ENCODE data around the gene HDAC1.
A peak's percentile ranks its signal among the peaks of the same experiment; 100 is the strongest.

Gene HDAC1

DNA sequence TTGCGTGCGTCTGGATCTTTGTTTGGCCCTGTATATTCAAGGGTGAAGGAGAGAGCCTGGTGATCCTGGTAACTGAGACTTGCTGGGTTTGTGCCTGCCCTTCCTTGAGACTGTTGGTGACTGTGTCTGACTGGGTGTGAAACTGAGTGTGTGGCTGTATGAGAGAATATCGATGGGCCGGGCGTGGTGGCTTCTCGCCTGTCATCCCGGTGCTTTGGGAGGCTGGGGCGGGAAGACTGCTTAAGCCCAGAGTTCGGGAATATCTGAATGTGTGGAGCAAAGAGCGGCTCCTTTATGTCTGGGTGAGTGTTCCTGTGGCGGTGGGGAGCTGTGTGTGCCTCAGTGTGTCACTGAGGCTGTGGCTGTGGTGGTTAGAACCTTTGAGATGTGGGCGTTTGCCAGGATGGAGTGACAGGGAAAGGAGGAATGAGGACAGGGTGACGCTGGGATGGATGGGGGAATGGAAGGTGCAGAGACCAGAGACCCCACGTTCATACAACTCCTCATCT is 46.8 kb downstream of the HDAC1 start:
- Histone ChIP-seq H3K4me2 (ENCODE audit: low read depth, low read length, poor library complexity, severe bottlenecking) (no peak overlapping the region), H3K4me3 (ENCODE audit: insufficient read depth, low read length, poor library complexity, severe bottlenecking) (no peak overlapping the region), H3K79me2 (ENCODE audit: insufficient read depth, low read length) (peaks cover 10% of the 10 kb centered on the region; the same call in 1 of the 2 replicates), H3K27ac (ENCODE audit: low read depth, low read length) (no peak overlapping the region), H3K9me2 (replicated peaks; ENCODE audit: insufficient read depth, low read length) (no peaks in the 10 kb centered on the region), H4K20me1 (ENCODE audit: low read depth, low read length) (no peaks in the 10 kb centered on the region), H3K36me3 (ENCODE audit: low read length) (no peaks in the 10 kb centered on the region; the same call in 1 of the 2 replicates), H3K27me3 (ENCODE audit: low read length) (no peaks in the 10 kb centered on the region), H3K9ac (ENCODE audit: low read length) (0 out of 2 replicates have a peak overlapping the region, but pooled peaks have one; percentile 10), H3K9me3 (ENCODE audit: insufficient read depth, low read length) (no peaks in the 10 kb centered on the region), H3F3A (ENCODE audit: insufficient read depth) (peaks cover 12% of the 10 kb centered on the region), H2AFZ (ENCODE audit: low read depth, low read length, severe bottlenecking) (no peak overlapping the region)
- TF ChIP-seq EZH2phosphoT487 (conservative IDR thresholded peaks at IDR 0.05; ENCODE audit: low read length) (no peak), CTCF (IDR thresholded peaks at IDR 0.05; ENCODE audit: insufficient read depth, low read length, poor library complexity, severe bottlenecking) (no peak)

GRCh38 chr1:32339363-32339978 is 47.6 kb downstream of the HDAC1 start:
- Histone ChIP-seq H3K9me2 (replicated peaks; ENCODE audit: insufficient read depth, low read length) (no peaks in the 10 kb centered on the region), H3K27me3 (ENCODE audit: low read length) (no peaks in the 10 kb centered on the region), H3K79me2 (ENCODE audit: insufficient read depth, low read length) (peaks cover 10% of the 10 kb centered on the region; the same call in 1 of the 2 replicates), H4K20me1 (ENCODE audit: low read depth, low read length) (no peaks in the 10 kb centered on the region), H3K4me3 (ENCODE audit: insufficient read depth, low read length, poor library complexity, severe bottlenecking) (no peak overlapping the region), H3F3A (ENCODE audit: insufficient read depth) (peaks cover 4% of the 10 kb centered on the region; the same call in 1 of the 2 replicates), H3K27ac (ENCODE audit: low read depth, low read length) (no peak overlapping the region), H3K9me3 (ENCODE audit: insufficient read depth, low read length) (no peaks in the 10 kb centered on the region), H3K4me2 (ENCODE audit: low read depth, low read length, poor library complexity, severe bottlenecking) (no peak overlapping the region), H2AFZ (ENCODE audit: low read depth, low read length, severe bottlenecking) (no peak overlapping the region), H3K9ac (ENCODE audit: low read length) (no peak overlapping the region), H3K36me3 (ENCODE audit: low read length) (no peaks in the 10 kb centered on the region)
- TF ChIP-seq CTCF (IDR thresholded peaks at IDR 0.05; ENCODE audit: insufficient read depth, low read length, poor library complexity, severe bottlenecking) (no peak), EZH2phosphoT487 (conservative IDR thresholded peaks at IDR 0.05; ENCODE audit: low read length) (no peak)

DNA sequence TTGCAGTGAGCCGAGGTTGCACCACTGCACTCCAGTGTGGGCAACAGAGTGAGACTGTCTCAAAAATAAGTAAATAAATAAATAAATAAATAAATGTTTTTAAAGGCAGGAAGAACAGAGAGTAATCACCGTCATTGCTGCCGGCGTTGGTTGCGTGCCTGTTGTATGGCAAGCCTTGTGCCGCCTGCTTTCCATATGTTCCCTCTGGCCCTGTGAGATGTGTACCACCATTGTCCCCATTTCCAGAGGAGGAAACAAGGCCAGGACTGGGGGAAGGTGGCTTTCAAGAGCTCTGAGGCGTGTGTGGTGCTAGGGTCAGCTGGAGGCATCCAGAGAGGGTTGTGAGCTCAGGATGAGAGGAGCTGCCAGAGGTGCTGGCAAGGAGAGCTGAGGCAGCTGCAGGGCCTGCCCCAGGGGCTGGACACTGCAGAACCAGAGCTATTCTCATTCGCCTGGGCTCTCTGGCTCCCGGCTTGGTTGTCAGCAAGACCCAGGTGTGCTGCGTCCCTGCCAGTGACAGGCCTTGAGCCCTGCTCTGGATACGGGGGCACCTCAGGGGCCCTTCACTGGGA is 49.4 kb downstream of the HDAC1 start:
- TF ChIP-seq EZH2phosphoT487 (conservative IDR thresholded peaks at IDR 0.05; ENCODE audit: low read length), result no peak
- TF ChIP-seq CTCF (IDR thresholded peaks at IDR 0.05; ENCODE audit: insufficient read depth, low read length, poor library complexity, severe bottlenecking), result no peak
- Histone ChIP-seq H3F3A (ENCODE audit: insufficient read depth) (no peaks in the 10 kb centered on the region), H3K9me2 (replicated peaks; ENCODE audit: insufficient read depth, low read length) (no peaks in the 10 kb centered on the region), H3K27ac (ENCODE audit: low read depth, low read length) (no peak overlapping the region), H3K9ac (ENCODE audit: low read length) (no peak overlapping the region), H3K9me3 (ENCODE audit: insufficient read depth, low read length) (no peaks in the 10 kb centered on the region), H3K27me3 (ENCODE audit: low read length) (no peaks in the 10 kb centered on the region), H3K4me2 (ENCODE audit: low read depth, low read length, poor library complexity, severe bottlenecking) (no peak overlapping the region), H3K79me2 (ENCODE audit: insufficient read depth, low read length) (no peaks in the 10 kb centered on the region), H3K4me3 (ENCODE audit: insufficient read depth, low read length, poor library complexity, severe bottlenecking) (no peak overlapping the region), H4K20me1 (ENCODE audit: low read depth, low read length) (no peaks in the 10 kb centered on the region), H2AFZ (ENCODE audit: low read depth, low read length, severe bottlenecking) (no peak overlapping the region), H3K36me3 (ENCODE audit: low read length) (no peaks in the 10 kb centered on the region)
